MM.1S (cell line): Measurements from ENCODE around the gene KCNIP3.

ENCODE experiments used
- CTCF ChIP-seq: fragments of 300-600 bp; sonication (generic); IDR thresholded peaks from 2 replicates; pipeline ENCODE4 v1.5.1; 2016; ENCODE audit warnings: antibody characterized with exemption, low read length, mixed read lengths
- EZH2 ChIP-seq: fragments of 300-600 bp; sonication (generic); optimal IDR thresholded peaks from 2 replicates; pipeline ENCODE3; 2017; ENCODE audit warnings: low read depth, mild to moderate bottlenecking, antibody characterized with exemption, low read length, mixed read lengths

- TF ChIP-seq CTCF (no peak), EZH2 (no peak)
Measured at GRCh38 chr2:95359501-95359930, 62.4 kb downstream of the KCNIP3 start.
